OCI-M2 (cell line): Measurements from ENCODE around the gene TMTC1.
"Not testable (repeated sequence)": the region's sequence is repeated elsewhere in the genome, so short reads cannot be mapped to it uniquely, and the experiment has no call there.

Source experiments
- DNase-seq: peaks from one replicate; lab custom pipeline; 2025; ENCODE audit not compliant: unreplicated experiment; lab: John Stamatoyannopoulos, UW

TMTC1 gene

DNA sequence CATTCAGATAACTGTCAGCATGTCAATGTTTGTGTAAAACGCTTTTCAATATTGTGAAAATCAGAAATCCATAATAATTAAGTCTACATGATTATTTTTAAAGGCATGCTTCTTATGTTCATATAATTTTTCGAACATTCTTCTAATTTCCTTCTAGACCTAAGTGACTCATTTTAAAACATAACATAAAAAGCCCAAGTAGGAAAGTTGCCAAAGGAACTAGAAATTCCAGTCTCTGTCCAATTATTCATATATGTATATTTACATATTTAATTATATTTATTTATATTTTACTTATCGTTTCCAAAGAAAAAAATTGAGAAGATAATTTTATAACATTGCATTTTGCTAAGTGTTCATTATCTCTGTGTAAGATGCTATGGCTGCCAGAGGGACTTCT is 110.4 kb downstream of the TMTC1 start:
- DNase-seq = no peak

- DNase-seq = no peak
Observed at GRCh38 chr12:29672580-29672979, 111.2 kb downstream of the TMTC1 start.

GRCh38 chr12:29671742-29672141 is 112.0 kb downstream of the TMTC1 start:
- DNase-seq = no peak

DNA sequence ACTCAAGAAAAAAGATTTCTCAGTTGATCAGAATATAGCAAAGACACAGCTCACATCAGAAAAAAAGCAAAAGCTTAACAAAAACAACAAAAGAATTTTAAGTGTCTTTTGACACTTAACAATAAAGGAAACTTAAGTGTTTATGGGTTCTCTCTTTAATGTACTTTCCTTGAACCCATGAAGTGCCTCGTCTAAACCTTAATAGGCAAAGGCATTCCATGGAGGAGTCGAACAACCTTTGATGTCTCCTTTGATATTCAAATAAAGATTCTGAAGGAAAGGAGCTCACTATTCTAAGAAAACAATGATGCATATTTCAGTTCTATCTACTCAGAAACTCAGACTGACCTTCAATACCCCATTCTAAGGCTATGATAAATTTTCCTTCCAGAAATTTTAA is 116.7 kb downstream of the TMTC1 start:
- DNase-seq = no peak

- DNase-seq = no peak
Observed at GRCh38 chr12:29665107-29665506, 118.6 kb downstream of the TMTC1 start.

GRCh38 chr12:29662734-29663323 is 120.9 kb downstream of the TMTC1 start:
- no peak for DNase-seq

GRCh38 chr12:29660847-29661246 is 122.9 kb downstream of the TMTC1 start:
- DNase-seq = no peak

DNA sequence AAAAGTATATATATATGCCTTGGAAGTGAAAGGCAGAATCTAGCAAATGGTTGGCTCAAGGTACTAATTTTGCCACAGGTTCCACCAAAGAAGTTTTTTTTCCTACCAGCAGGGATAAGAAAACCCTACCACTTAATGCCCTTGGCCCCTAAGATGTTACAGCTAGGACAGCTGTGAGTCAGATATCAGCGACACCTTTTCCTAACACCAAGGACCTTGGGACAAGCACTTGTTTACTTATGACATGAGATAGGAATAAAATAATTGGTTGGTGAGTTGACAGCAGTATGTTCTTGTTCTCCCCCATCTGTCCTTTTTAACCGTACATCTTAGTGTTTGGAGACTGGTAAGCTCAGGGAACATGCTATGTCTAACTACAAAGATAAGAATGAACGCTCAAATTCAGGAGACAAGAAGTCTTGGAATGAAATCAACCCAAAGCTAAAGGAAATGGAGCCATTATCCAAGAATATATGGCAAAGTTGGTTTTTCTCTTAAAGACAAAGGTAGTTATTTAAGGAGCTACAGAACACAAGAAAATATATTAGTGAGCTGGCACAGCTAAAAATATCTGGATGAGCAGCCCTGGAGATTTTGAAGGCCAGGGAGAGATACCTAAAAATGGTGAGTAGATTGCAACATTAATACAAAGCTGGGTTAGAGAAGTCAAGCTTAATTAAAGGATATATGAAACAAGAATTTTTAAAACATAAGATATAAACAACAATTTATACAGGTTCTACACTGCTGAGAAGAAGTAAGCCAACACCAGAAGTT is 126.8 kb downstream of the TMTC1 start:
- DNase-seq = no peak

DNA sequence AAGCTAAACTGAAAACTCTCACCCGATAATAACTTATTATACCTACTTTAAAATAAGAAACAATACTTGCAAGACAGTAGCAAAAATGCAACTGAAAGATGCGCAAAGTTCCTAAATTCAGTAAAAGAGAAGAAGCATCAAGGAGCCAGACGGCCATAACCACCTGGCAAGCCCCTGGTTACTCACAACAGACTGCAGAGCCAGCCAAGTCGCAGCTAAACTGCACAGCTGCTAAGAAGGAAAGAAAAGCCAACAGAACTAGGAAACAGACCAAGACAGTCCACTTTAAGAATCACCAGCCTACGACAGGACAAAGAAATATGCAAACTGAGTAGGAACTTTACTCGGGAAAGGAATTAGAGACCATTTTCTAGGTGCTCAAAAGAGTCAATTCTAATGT is 127.9 kb downstream of the TMTC1 start:
- DNase-seq = no peak

GRCh38 chr12:29653286-29653685 is 130.5 kb downstream of the TMTC1 start:
- DNase-seq = no peak

GRCh38 chr12:29650371-29650770 is 133.4 kb downstream of the TMTC1 start:
- DNase-seq = no peak

DNA sequence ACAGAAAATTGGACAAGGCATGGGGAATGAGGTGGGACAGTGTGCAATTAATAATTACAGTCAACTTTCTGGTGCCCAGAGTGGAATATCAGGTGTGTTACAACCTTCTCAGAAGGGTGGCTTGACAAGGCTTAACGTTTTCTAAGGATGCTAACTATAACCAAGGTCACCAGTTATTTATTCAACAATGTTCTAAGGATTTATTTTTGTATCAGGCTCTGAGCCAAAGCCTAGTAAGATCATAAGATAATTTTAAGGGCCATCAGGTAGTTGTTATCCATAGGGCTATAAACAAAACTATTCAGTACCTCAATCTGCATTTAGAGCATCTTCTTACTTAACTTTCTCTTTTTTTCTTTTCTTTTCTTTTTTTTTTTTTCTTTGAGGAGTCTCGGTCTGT is 134.0 kb downstream of the TMTC1 start:
- no peak for DNase-seq

DNA sequence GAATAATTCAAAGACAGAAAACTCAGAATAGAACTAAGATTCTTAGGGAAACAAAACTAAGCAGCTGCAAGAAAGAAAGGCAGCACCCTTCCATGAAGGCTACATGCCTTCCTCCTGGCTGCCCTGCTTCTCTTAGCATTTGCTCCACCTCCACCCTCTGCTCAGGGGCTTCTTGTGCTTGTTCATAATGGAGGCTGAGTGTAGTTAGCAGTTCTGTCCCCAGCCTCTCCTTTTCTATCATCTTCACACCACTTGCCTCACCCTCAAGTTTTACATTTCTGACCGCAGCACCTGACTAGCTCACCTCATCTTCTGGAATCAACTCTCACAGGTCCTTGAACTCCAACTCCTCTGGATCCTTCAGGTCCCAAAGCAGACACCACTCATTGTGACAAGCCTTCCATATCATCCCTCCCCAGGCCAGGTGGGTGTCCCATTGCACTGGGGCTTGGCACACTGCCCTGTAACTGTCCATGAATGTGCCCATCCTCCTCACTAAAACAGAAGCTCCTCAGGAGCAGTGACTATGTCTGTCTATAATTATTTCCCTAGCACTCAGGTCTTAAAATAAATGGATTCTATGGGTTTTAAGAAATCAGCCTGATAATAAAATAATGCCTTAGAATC is 139.1 kb downstream of the TMTC1 start:
- no peak for DNase-seq

- DNase-seq = no peak
Observed at GRCh38 chr12:29640589-29641345, 143.0 kb downstream of the TMTC1 start.

- DNase-seq = no peak
Observed at GRCh38 chr12:29639893-29640495, 143.7 kb downstream of the TMTC1 start.

- DNase-seq = no peak
Observed at GRCh38 chr12:29638528-29638927, 145.2 kb downstream of the TMTC1 start.

DNA sequence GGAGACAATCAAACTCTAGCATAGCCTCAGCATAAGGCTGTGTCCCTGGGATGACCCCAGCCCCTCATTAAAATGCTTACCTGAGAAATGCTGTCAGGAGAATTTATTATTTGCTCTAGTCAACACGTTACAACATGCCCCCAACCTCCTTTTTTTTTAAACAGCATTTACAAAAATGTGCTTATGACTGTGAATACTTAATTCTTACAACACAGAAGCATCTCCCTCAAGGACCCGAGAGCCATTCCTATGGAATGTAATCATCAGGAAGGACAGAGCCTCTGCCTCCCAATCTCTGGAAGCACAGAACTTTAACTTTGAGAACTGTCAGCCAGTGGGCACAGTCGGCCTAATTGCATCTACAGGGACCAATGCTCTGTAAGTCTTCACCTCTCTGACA is 149.7 kb downstream of the TMTC1 start:
- no peak for DNase-seq

GRCh38 chr12:29630164-29630563 is 153.6 kb downstream of the TMTC1 start:
- not testable (repeated sequence) for DNase-seq

DNA sequence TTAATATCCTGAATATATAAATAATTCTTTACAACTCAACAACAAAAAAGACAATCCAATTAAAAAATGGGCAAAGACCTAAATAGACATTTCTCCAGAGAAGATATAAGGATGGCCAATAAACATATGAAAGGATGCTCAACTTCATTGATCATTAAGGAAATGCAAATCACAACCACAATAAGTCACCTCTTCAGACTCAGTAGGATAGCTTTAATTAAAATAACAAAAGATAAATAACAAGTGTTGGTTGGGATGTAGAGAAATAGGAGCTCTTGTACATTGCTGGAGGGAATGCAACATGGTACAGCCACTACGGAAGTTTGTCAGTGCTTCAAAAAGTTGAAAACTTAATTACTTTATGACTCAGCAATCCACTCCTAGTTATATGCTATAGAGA is 156.5 kb downstream of the TMTC1 start:
- no peak for DNase-seq

DNA sequence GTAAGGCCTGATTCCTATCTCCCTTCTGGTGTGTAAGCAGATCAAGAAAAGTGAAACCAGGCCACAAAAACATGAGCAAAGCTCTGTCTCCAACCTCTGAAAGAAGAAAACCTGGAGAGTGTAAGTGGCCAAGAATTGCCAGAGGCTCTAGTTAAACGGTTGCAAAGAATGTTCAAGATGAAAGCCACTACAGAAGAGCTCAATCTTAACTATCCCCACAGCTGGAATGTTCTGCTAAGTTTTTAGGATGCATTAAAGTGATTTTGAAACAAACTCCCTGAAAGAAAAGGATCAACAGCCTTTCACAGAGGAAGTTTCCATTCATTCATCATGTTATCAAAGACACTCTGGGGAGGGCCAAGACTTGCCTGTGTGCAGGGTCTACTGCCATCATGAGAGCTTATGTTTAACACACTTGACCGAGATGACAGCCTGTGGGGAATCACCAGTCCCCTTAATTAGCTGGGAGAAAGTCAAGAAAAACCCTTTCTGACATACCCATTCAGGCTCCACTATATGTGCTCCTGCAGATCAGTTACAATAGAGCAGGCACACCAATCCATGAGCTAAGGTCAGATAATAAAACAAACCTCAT is 158.3 kb downstream of the TMTC1 start:
- no peak for DNase-seq

- DNase-seq = no peak
Observed at GRCh38 chr12:29622251-29622650, 161.5 kb downstream of the TMTC1 start.
